Activated T-cell treated with anti-CD3 and anti-CD28 coated beads, Interleukin-2, amount 50 U/mL, for 24 hours (primary cell): ENCODE results near the gene SEMA6A.

Source experiments
- DNase-seq: peaks from one replicate; pipeline ENCODE4 v3.0.0-alpha.2; 2020
- H3K27ac Mint-ChIP-seq: 2 replicates; pipeline ENCODE4 v1.8.0; 2020; ENCODE audit warnings: mild to moderate bottlenecking, mixed read lengths
- H3K27me3 Mint-ChIP-seq: 2 replicates; pipeline ENCODE4 v1.8.0; 2020; ENCODE audit warnings: mixed read lengths
- H3K36me3 Mint-ChIP-seq: 2 replicates; pipeline ENCODE4 v1.8.0; 2020; ENCODE audit warnings: low read depth, mixed read lengths
- H3K4me1 Mint-ChIP-seq: 2 replicates; pipeline ENCODE4 v1.8.0; 2020; ENCODE audit warnings: low read depth, mixed read lengths
- H3K4me3 Mint-ChIP-seq: 2 replicates; pipeline ENCODE4 v1.8.0; 2020; ENCODE audit warnings: mild to moderate bottlenecking, moderate library complexity, mixed read lengths
- H3K9me3 Mint-ChIP-seq: 2 replicates; pipeline ENCODE4 v1.8.0; 2020; ENCODE audit warnings: mixed read lengths

Gene SEMA6A

GRCh38 chr5:116468583-116468982, 106.0 kb downstream of the SEMA6A start:
- DNase-seq = no peak
- Mint-ChIP-seq H3K36me3 (peaks cover 59% of the 10 kb centered on the region), H3K4me3 (no peak overlapping the region), H3K9me3 (peaks cover 5% of the 10 kb centered on the region), H3K4me1 (peaks cover 4% of the 10 kb centered on the region), H3K27me3 (no peaks in the 10 kb centered on the region), H3K27ac (no peak overlapping the region)

GRCh38 chr5:116467465-116467843, 107.2 kb downstream of the SEMA6A start:
- no peak for DNase-seq
- Mint-ChIP-seq H3K36me3 (peaks cover 48% of the 10 kb centered on the region), H3K4me1 (peaks cover 4% of the 10 kb centered on the region), H3K27me3 (no peaks in the 10 kb centered on the region), H3K4me3 (no peak overlapping the region), H3K9me3 (peaks cover 5% of the 10 kb centered on the region), H3K27ac (no peak overlapping the region)

- peaks cover 4% of the 10 kb centered on the region for H3K4me1 Mint-ChIP-seq
- H3K36me3 Mint-ChIP-seq = peaks cover 43% of the 10 kb centered on the region
- no peak for DNase-seq
- H3K27ac Mint-ChIP-seq = no peak overlapping the region
- H3K4me3 Mint-ChIP-seq = no peak overlapping the region
- H3K9me3 Mint-ChIP-seq = peaks cover 5% of the 10 kb centered on the region
- H3K27me3 Mint-ChIP-seq = no peaks in the 10 kb centered on the region
Observed at GRCh38 chr5:116466727-116467464, 107.7 kb downstream of the SEMA6A start.

- Mint-ChIP-seq H3K36me3 (peaks cover 37% of the 10 kb centered on the region), H3K4me3 (no peak overlapping the region), H3K9me3 (peaks cover 5% of the 10 kb centered on the region), H3K27me3 (no peaks in the 10 kb centered on the region), H3K4me1 (peaks cover 4% of the 10 kb centered on the region), H3K27ac (no peak overlapping the region)
- DNase-seq = no peak
Observed at GRCh38 chr5:116465411-116465810, 109.2 kb downstream of the SEMA6A start.

GRCh38 chr5:116464144-116464708, 110.4 kb downstream of the SEMA6A start:
- Mint-ChIP-seq H3K9me3 (peaks cover 5% of the 10 kb centered on the region), H3K27ac (no peak overlapping the region), H3K4me3 (no peak overlapping the region), H3K36me3 (peaks cover 37% of the 10 kb centered on the region), H3K27me3 (no peaks in the 10 kb centered on the region), H3K4me1 (peaks cover 4% of the 10 kb centered on the region)
- no peak for DNase-seq

GRCh38 chr5:116462500-116462899, 112.1 kb downstream of the SEMA6A start:
- H3K4me3 Mint-ChIP-seq = no peak overlapping the region
- H3K36me3 Mint-ChIP-seq = peaks cover 24% of the 10 kb centered on the region
- DNase-seq = no peak
- peaks cover 2% of the 10 kb centered on the region for H3K9me3 Mint-ChIP-seq
- H3K27ac Mint-ChIP-seq = no peak overlapping the region
- no peaks in the 10 kb centered on the region for H3K27me3 Mint-ChIP-seq
- H3K4me1 Mint-ChIP-seq = peaks cover 4% of the 10 kb centered on the region

- Mint-ChIP-seq H3K27me3 (no peaks in the 10 kb centered on the region), H3K9me3 (no peaks in the 10 kb centered on the region), H3K27ac (no peak overlapping the region), H3K4me3 (no peak overlapping the region), H3K36me3 (peaks cover 4% of the 10 kb centered on the region), H3K4me1 (peaks cover 4% of the 10 kb centered on the region)
- no peak for DNase-seq
Observed at GRCh38 chr5:116459301-116459700, 115.3 kb downstream of the SEMA6A start.

- Mint-ChIP-seq H3K4me3 (no peak overlapping the region), H3K27ac (no peak overlapping the region), H3K4me1 (peaks cover 7% of the 10 kb centered on the region), H3K9me3 (no peaks in the 10 kb centered on the region), H3K36me3 (peaks cover 12% of the 10 kb centered on the region), H3K27me3 (no peaks in the 10 kb centered on the region)
- DNase-seq = no peak
Observed at GRCh38 chr5:116457062-116457461, 117.6 kb downstream of the SEMA6A start.

GRCh38 chr5:116456036-116456435, 118.6 kb downstream of the SEMA6A start:
- Mint-ChIP-seq H3K4me1 (peaks cover 7% of the 10 kb centered on the region), H3K9me3 (no peaks in the 10 kb centered on the region), H3K27ac (no peak overlapping the region), H3K27me3 (no peaks in the 10 kb centered on the region), H3K4me3 (no peak overlapping the region), H3K36me3 (peaks cover 13% of the 10 kb centered on the region)
- no peak for DNase-seq

GRCh38 chr5:116455061-116455460, 119.6 kb downstream of the SEMA6A start:
- H3K4me1 Mint-ChIP-seq = peaks cover 7% of the 10 kb centered on the region
- DNase-seq = no peak
- no peaks in the 10 kb centered on the region for H3K9me3 Mint-ChIP-seq
- peaks cover 18% of the 10 kb centered on the region for H3K36me3 Mint-ChIP-seq
- H3K4me3 Mint-ChIP-seq = no peak overlapping the region
- no peak overlapping the region for H3K27ac Mint-ChIP-seq
- no peaks in the 10 kb centered on the region for H3K27me3 Mint-ChIP-seq

GRCh38 chr5:116454417-116454927, 120.2 kb downstream of the SEMA6A start:
- Mint-ChIP-seq H3K4me3 (no peak overlapping the region), H3K36me3 (peaks cover 21% of the 10 kb centered on the region), H3K4me1 (peaks cover 7% of the 10 kb centered on the region), H3K27me3 (no peaks in the 10 kb centered on the region), H3K9me3 (no peaks in the 10 kb centered on the region), H3K27ac (no peak overlapping the region)
- no peak for DNase-seq

GRCh38 chr5:116453988-116454411, 120.6 kb downstream of the SEMA6A start:
- peaks cover 7% of the 10 kb centered on the region for H3K4me1 Mint-ChIP-seq
- H3K27ac Mint-ChIP-seq = no peak overlapping the region
- no peaks in the 10 kb centered on the region for H3K9me3 Mint-ChIP-seq
- no peak for DNase-seq
- peaks cover 25% of the 10 kb centered on the region for H3K36me3 Mint-ChIP-seq
- no peaks in the 10 kb centered on the region for H3K27me3 Mint-ChIP-seq
- no peak overlapping the region for H3K4me3 Mint-ChIP-seq

- Mint-ChIP-seq H3K36me3 (peaks cover 37% of the 10 kb centered on the region), H3K27ac (no peak overlapping the region), H3K4me1 (peaks cover 7% of the 10 kb centered on the region), H3K27me3 (no peaks in the 10 kb centered on the region), H3K4me3 (no peak overlapping the region), H3K9me3 (no peaks in the 10 kb centered on the region)
- DNase-seq = no peak
Observed at GRCh38 chr5:116452774-116453368, 121.8 kb downstream of the SEMA6A start.

- Mint-ChIP-seq H3K9me3 (no peaks in the 10 kb centered on the region), H3K4me3 (no peak overlapping the region), H3K27me3 (no peaks in the 10 kb centered on the region), H3K27ac (no peak overlapping the region), H3K4me1 (peaks cover 7% of the 10 kb centered on the region), H3K36me3 (peaks cover 46% of the 10 kb centered on the region)
- no peak for DNase-seq
Observed at GRCh38 chr5:116451905-116452450, 122.6 kb downstream of the SEMA6A start.

- Mint-ChIP-seq H3K4me3 (no peak overlapping the region), H3K9me3 (no peaks in the 10 kb centered on the region), H3K27ac (no peak overlapping the region), H3K4me1 (peaks cover 7% of the 10 kb centered on the region), H3K36me3 (peaks cover 55% of the 10 kb centered on the region), H3K27me3 (no peaks in the 10 kb centered on the region)
- DNase-seq = no peak
Observed at GRCh38 chr5:116451066-116451465, 123.6 kb downstream of the SEMA6A start.
